Suprapubic skin (tissue), 4 donors: Measurements from ENCODE around the gene LSM3. TPM values are rescaled to one million over a fixed set of nuclear protein-coding genes. Genes with fewer than 3 reads are reported as not detected.

Experiments
- DNase-seq, 2 donors: peaks; one replicate each; pipeline ENCODE4 v3.0.0-alpha.2; 2019; ENCODE audit warnings: low spot score in 2 of 2
- H3K27ac ChIP-seq: fragments of 200-600 bp; sonication (generic); one replicate; pipeline ENCODE4 v1.5.1; 2019
- H3K27me3 ChIP-seq: fragments of 200-600 bp; sonication (generic); one replicate; pipeline ENCODE4 v1.5.1; 2019
- H3K36me3 ChIP-seq: fragments of 200-600 bp; sonication (generic); one replicate; pipeline ENCODE4 v1.5.1; 2019
- H3K4me1 ChIP-seq: fragments of 200-600 bp; sonication (generic); one replicate; pipeline ENCODE4 v1.5.1; 2019
- H3K4me3 ChIP-seq: fragments of 200-600 bp; sonication (generic); one replicate; pipeline ENCODE4 v1.5.1; 2019; ENCODE audit warnings: mild to moderate bottlenecking
- H3K9me3 ChIP-seq: fragments of 200-600 bp; sonication (generic); one replicate; pipeline ENCODE4 v1.5.1; 2019
- EP300 ChIP-seq: sonication (generic); formaldehyde crosslinking; IDR thresholded peaks from one replicate; pipeline ENCODE4 v1.6.1; 2017; ENCODE audit warnings: antibody characterized with exemption
- POLR2A ChIP-seq, 2 donors: fragments of 450-650 bp; IDR thresholded peaks; one replicate each; pipeline ENCODE4 v1.6.1; 2017; ENCODE audit warnings: antibody characterized with exemption in 2 of 2, mild to moderate bottlenecking in 2 of 2, moderate library complexity in 2 of 2
- POLR2AphosphoS5 ChIP-seq, 3 donors: sonication (generic); formaldehyde crosslinking; IDR thresholded peaks; one replicate each; pipeline ENCODE4 v1.6.1; 2017; ENCODE audit warnings: antibody characterized with exemption in 3 of 3
- WGBS: methylation state at CpG from one replicate; pipeline ENCODE4 v1.1.5; 2018; 5-methylcytosine and 5-hydroxymethylcytosine counted together
- total RNA-seq, 4 donors: library from RNA; depleted of rRNA; stranded (reverse); fragments of >200 nt; gene quantifications; one replicate each; pipeline ENCODE4 v1.1.0, GENCODE V29; 2016
- TF ChIP-seq, protein P1 (sequence below), 2 donors: fragments of 200-600 bp in 1 of 2; fragments of 450-650 bp in 1 of 2; sonication (generic) in 1 of 2; IDR thresholded peaks; one replicate each; pipeline ENCODE4 v1.5.1; 2016 to 2019; ENCODE audit warnings: antibody characterized with exemption in 2 of 2, mild to moderate bottlenecking in 1 of 2, moderate library complexity in 1 of 2

Gene LSM3
- total RNA-seq, 4 donors from 2014 or later: 5.5 to 10.7 (median 8.9) TPM

DNA sequence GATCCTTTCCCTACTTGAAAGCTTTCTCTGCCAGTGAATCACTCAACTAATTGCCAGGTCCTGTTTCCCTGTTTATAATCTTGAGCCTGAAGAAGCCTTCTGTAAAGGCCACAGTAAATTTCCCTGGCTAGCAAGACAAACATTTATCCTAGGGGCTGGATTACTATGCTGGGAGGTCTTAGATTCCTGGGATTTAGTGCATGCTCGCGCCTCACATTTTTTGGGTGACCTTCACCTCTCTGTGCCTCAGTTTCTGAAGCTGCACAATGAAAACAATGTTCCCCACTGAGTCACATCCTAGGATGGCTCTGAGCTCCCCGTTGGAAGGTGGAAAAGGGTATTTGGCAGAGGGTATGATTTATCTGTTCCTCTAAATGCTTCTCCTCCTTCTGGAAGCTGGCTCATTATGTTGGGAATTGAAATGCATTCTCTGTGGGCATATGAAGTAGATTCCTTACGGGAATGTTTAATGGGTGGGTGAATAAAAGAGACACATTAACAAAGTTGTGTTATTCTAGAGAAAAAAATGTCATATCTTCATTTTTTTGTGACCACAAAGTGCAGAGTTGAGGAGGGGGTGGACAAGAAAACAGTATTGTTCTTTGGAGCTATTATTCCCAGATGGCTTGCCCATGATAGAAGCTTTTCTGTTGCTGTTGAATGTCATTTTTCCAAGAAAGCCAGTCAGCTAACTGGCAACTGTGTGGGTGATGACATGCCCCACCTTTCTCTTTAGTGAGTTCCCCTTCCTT is 32.4 kb downstream of the LSM3 start:
- WGBS: 62% methylated on average over 4 of the region's 4 CpGs
- no peaks in the 10 kb centered on the region for H3K9me3 ChIP-seq
- no peak overlapping the region for H3K27ac ChIP-seq
- TF ChIP-seq POLR2A (IDR thresholded peaks at IDR 0.05) (no peak), EP300 (no peak), POLR2AphosphoS5 (IDR thresholded peaks at IDR 0.05) (no peak)
- TF ChIP-seq, protein P1, sequence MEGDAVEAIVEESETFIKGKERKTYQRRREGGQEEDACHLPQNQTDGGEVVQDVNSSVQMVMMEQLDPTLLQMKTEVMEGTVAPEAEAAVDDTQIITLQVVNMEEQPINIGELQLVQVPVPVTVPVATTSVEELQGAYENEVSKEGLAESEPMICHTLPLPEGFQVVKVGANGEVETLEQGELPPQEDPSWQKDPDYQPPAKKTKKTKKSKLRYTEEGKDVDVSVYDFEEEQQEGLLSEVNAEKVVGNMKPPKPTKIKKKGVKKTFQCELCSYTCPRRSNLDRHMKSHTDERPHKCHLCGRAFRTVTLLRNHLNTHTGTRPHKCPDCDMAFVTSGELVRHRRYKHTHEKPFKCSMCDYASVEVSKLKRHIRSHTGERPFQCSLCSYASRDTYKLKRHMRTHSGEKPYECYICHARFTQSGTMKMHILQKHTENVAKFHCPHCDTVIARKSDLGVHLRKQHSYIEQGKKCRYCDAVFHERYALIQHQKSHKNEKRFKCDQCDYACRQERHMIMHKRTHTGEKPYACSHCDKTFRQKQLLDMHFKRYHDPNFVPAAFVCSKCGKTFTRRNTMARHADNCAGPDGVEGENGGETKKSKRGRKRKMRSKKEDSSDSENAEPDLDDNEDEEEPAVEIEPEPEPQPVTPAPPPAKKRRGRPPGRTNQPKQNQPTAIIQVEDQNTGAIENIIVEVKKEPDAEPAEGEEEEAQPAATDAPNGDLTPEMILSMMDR (IDR thresholded peaks at IDR 0.05): no peak
- H3K4me1 ChIP-seq: no peaks in the 10 kb centered on the region
- no peaks in the 10 kb centered on the region for H3K27me3 ChIP-seq
- H3K4me3 ChIP-seq: no peak overlapping the region
- H3K36me3 ChIP-seq: no peaks in the 10 kb centered on the region
- no peak for DNase-seq

DNA sequence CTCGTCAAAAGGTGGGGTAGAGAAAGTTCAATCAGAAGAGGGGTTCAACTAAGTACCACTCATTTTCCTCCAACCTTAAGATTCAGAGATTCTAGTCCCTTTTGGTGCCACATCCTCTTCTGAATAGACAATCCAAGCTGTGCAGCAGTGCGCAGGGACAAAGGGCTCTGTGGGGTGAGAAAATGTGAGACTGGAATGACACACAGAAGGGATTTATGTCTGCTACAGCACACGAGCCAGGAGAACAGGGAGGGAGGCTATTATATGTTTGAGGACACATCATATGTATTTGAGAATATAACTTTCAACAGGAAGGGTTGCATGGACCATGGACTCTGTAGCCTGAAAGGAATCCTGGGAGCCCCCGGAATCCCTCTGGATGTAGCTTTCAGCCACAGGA is 33.0 kb downstream of the LSM3 start:
- DNase-seq: no peak
- Histone ChIP-seq H3K27ac (no peak overlapping the region), H3K27me3 (no peaks in the 10 kb centered on the region), H3K36me3 (no peaks in the 10 kb centered on the region), H3K4me3 (no peak overlapping the region), H3K4me1 (no peaks in the 10 kb centered on the region), H3K9me3 (no peaks in the 10 kb centered on the region)
- 60% methylated on average over 4 of the region's 4 CpGs for WGBS
- TF ChIP-seq, protein P1 (IDR thresholded peaks at IDR 0.05): no peak
- TF ChIP-seq POLR2AphosphoS5 (IDR thresholded peaks at IDR 0.05) (no peak), EP300 (no peak), POLR2A (IDR thresholded peaks at IDR 0.05) (no peak)

DNA sequence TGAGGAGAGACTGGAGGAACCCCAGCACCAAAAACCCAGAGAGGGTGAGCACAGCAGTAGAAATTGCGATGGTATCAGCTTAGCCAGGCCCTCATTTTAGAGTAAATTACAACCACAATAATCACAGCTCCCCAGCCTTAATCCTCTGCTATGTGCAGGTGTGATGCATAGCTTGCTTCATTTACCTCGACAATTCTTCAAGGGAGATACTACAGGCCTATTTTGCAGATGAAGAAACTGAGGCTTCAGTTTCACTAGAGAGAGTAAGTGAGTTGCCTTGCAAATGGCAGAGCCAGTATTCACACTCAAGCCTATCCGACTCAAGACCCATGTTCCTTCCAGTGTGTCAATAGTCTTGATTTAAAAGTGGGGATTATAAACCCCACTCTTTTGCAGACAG is 33.4 kb downstream of the LSM3 start:
- Histone ChIP-seq H3K4me1 (no peaks in the 10 kb centered on the region), H3K9me3 (no peaks in the 10 kb centered on the region), H3K27ac (no peak overlapping the region), H3K27me3 (no peaks in the 10 kb centered on the region), H3K4me3 (no peak overlapping the region), H3K36me3 (no peaks in the 10 kb centered on the region)
- DNase-seq: no peak
- 67% methylated on average over 3 of the region's 3 CpGs for WGBS
- TF ChIP-seq POLR2AphosphoS5 (IDR thresholded peaks at IDR 0.05): no peak
- TF ChIP-seq, protein P1 (IDR thresholded peaks at IDR 0.05): no peak
- no peak for TF ChIP-seq POLR2A (IDR thresholded peaks at IDR 0.05)
- no peak for TF ChIP-seq EP300

DNA sequence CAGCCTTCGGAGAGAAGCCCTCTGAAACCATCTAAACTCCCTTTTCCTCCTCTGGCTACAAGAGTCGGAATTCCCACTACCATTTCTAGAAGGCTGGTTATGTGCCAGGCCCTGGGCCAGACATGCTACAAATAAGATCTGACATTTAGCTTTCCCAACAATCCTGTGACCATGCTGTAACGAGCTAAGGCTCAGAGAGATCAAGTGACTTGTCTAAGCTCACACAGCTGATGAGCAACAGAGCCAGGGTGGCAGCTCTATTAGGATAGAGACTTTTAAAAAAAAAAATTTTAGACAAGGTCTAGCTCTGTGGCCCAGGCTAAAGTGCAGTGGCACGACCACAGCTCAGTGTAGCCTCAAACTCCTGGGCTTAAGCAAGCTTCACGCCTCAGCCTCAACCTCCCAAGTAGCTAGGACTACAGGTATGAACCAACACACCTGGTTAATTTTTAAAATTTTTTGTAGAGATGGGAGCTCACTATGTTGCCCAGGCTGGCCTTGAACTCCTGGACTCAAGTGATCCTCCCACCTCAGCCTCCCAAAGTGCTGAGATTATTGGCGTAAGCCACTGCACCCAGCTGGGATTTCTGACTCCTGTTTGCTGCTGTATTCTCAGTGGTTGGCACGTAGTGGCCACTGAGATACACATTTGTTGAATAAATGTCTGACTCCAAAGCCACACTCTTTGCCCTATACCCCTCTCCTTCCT is 34.6 kb downstream of the LSM3 start:
- H3K36me3 ChIP-seq: no peaks in the 10 kb centered on the region
- 97% methylated on average over 7 of the region's 7 CpGs for WGBS
- H3K4me1 ChIP-seq: no peaks in the 10 kb centered on the region
- TF ChIP-seq POLR2A (IDR thresholded peaks at IDR 0.05) (no peak), POLR2AphosphoS5 (IDR thresholded peaks at IDR 0.05) (no peak), EP300 (no peak)
- TF ChIP-seq, protein P1 (IDR thresholded peaks at IDR 0.05): no peak
- DNase-seq: no peak
- no peak overlapping the region for H3K27ac ChIP-seq
- no peaks in the 10 kb centered on the region for H3K27me3 ChIP-seq
- H3K4me3 ChIP-seq: no peak overlapping the region
- no peaks in the 10 kb centered on the region for H3K9me3 ChIP-seq

DNA sequence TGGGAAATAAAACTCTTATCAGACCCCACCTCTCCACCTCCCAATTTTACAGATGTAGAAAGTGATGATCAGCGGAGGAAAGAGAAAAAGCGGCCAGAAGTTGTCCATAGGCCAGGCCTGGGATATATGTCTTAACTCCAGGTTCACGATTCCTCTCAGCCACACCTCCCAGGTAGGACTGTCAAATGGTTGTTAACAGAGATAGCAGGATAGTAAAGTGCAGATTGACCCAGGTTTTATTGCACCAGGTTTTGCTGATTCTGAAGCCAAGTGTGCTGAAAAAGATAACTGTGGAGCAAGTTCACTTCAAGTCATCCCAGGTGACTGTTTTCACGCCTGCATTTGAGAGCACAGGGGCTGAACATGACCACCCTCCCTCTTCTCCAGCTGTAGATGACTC is 36.1 kb downstream of the LSM3 start:
- WGBS: 95% methylated on average over 4 of the region's 4 CpGs
- Histone ChIP-seq H3K4me3 (no peak overlapping the region), H3K36me3 (no peaks in the 10 kb centered on the region), H3K4me1 (no peaks in the 10 kb centered on the region), H3K9me3 (no peaks in the 10 kb centered on the region), H3K27ac (no peak overlapping the region), H3K27me3 (no peaks in the 10 kb centered on the region)
- DNase-seq: no peak
- no peak for TF ChIP-seq POLR2A (IDR thresholded peaks at IDR 0.05)
- TF ChIP-seq, protein P1 (IDR thresholded peaks at IDR 0.05): no peak
- TF ChIP-seq POLR2AphosphoS5 (IDR thresholded peaks at IDR 0.05): no peak
- no peak for TF ChIP-seq EP300
